ENCODE measurements around the gene APOB. TPM values are rescaled to one million over a fixed set of nuclear protein-coding genes. Genes with fewer than 3 reads are reported as not detected.

The APOB gene
- polyA plus RNA-seq, 1 of the 3 experiments (the other 2 are of a cell fraction): not detected

- Histone ChIP-seq H3K9ac (no peak overlapping the region), H3K4me3 (ENCODE audit: low read depth in 2 of 2, low read length in 1 of 2) (no peak overlapping the region), H3K27me3 (ENCODE audit: insufficient read depth) (no peaks in the 10 kb centered on the region; the same call in 1 of the 2 replicates), H3F3A (replicated peaks; ENCODE audit: insufficient read depth) (no peaks in the 10 kb centered on the region), H3K27ac (ENCODE audit: low read depth in 2 of 2, low read length in 1 of 2) (no peak overlapping the region), H2AFZ (ENCODE audit: low read depth) (no peak overlapping the region), H4K20me1 (ENCODE audit: insufficient read depth) (no peaks in the 10 kb centered on the region), H3K4me1 (ENCODE audit: control insufficient read depth in 1 of 2, insufficient read depth in 2 of 2, low read depth in 1 of 2, low read length in 1 of 2) (no peaks in the 10 kb centered on the region), H3K9me3 (no peaks in the 10 kb centered on the region), H3K9me2 (no peaks in the 10 kb centered on the region), H3K36me3 (replicated peaks in 1 of 2; ENCODE audit: control insufficient read depth in 1 of 2, insufficient read depth in 2 of 2, low read length in 1 of 2) (no peaks in the 10 kb centered on the region), H3K4me2 (no peak overlapping the region), H3K79me2 (ENCODE audit: insufficient read depth) (no peaks in the 10 kb centered on the region)
- TF ChIP-seq TAF1 (IDR thresholded peaks at IDR 0.05; ENCODE audit: borderline replicate concordance, low read depth, low read length) (no peak), RAD21 (IDR thresholded peaks at IDR 0.05; ENCODE audit: low read length) (no peak), USF2 (IDR thresholded peaks at IDR 0.05; ENCODE audit: borderline replicate concordance, low read depth, low read length) (no peak), NRF1 (IDR thresholded peaks at IDR 0.05; ENCODE audit: low read depth, low read length) (no peak), TCF12 (IDR thresholded peaks at IDR 0.05) (no peak), POLR2AphosphoS5 (IDR thresholded peaks at IDR 0.05; ENCODE audit: low read depth, low read length) (no peak), IRF3 (IDR thresholded peaks at IDR 0.05; ENCODE audit: low read depth, low read length) (no peak), FOXM1 (IDR thresholded peaks at IDR 0.05; ENCODE audit: low read depth) (no peak), JUND (IDR thresholded peaks at IDR 0.05) (no peak), SIN3A (IDR thresholded peaks at IDR 0.05; ENCODE audit: borderline replicate concordance, low read depth, low read length) (no peak), EP300 (IDR thresholded peaks at IDR 0.05; ENCODE audit: borderline replicate concordance in 1 of 2, low read depth in 1 of 2, low read length in 1 of 2) (no peak), RXRA (IDR thresholded peaks at IDR 0.05; ENCODE audit: borderline replicate concordance, low read depth) (no peak), MXI1 (IDR thresholded peaks at IDR 0.05; ENCODE audit: low read depth, low read length) (no peak), MEF2A (IDR thresholded peaks at IDR 0.05; ENCODE audit: borderline replicate concordance, low read depth) (no peak), CTCF (IDR thresholded peaks at IDR 0.05) (no peak), SMC3 (IDR thresholded peaks at IDR 0.05; ENCODE audit: low read depth, low read length) (no peak), RCOR1 (IDR thresholded peaks at IDR 0.05; ENCODE audit: low read length) (no peak), GATA2 (CRISPR knock-in tag; IDR thresholded peaks at IDR 0.05) (no peak)
- TF ChIP-seq, protein P1, sequence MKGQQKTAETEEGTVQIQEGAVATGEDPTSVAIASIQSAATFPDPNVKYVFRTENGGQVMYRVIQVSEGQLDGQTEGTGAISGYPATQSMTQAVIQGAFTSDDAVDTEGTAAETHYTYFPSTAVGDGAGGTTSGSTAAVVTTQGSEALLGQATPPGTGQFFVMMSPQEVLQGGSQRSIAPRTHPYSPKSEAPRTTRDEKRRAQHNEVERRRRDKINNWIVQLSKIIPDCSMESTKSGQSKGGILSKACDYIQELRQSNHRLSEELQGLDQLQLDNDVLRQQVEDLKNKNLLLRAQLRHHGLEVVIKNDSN (IDR thresholded peaks at IDR 0.05; ENCODE audit: borderline replicate concordance, low read depth): no peak
- DNase-seq: no peak
- POLR2A ChIA-PET: no interaction called here
- WGBS (ENCODE audit: low lambda C conversion rate): 53% methylated on average over 3 of the region's 3 CpGs
- CTCF ChIA-PET: interaction anchor here (2.3 kb wide), 1 partner anchor 9 kb away, joined by 10 read pairs; no protein-coding TSS in a partner anchor
Measured at GRCh38 chr2:21020031-21020667, 23.7 kb downstream of the APOB start.
